Upper lobe of left lung (tissue), 4 donors: ENCODE results near the gene SORL1.

Experiments
- CTCF ChIP-seq, 6 experiments: fragments of 450-650 bp in 4 of 6; fragments of 200-600 bp in 2 of 6; sonication (generic) in 2 of 6; IDR thresholded peaks; one replicate each; pipeline ENCODE4 v1.5.1; 2016 to 2019; ENCODE audit warnings: antibody characterized with exemption in 6 of 6
- EP300 ChIP-seq, 4 donors: sonication (generic); formaldehyde crosslinking; IDR thresholded peaks; one replicate each; pipeline ENCODE4 v1.5.1; 2017; ENCODE audit warnings: antibody characterized with exemption in 4 of 4, control low read depth in 2 of 4
- POLR2A ChIP-seq, 4 donors: fragments of 450-650 bp; IDR thresholded peaks; one replicate each; pipeline ENCODE4 v1.5.1; 2016 to 2017; ENCODE audit warnings: antibody characterized with exemption in 4 of 4, mild to moderate bottlenecking in 2 of 4
- POLR2AphosphoS5 ChIP-seq, 2 donors: sonication (generic); formaldehyde crosslinking; IDR thresholded peaks; one replicate each; pipeline ENCODE4 v1.5.1; 2017; ENCODE audit warnings: antibody characterized with exemption in 2 of 2

- TF ChIP-seq CTCF (IDR thresholded peaks at IDR 0.05) (no peak), POLR2A (IDR thresholded peaks at IDR 0.05) (no peak), POLR2AphosphoS5 (IDR thresholded peaks at IDR 0.05) (no peak), EP300 (IDR thresholded peaks at IDR 0.05) (no peak)
Observed at GRCh38 chr11:121417607-121418006, 34.5 kb upstream of the SORL1 start.
